ENCODE results near the gene PPP6R2. TPM values are rescaled to one million over a fixed set of nuclear protein-coding genes. Genes with fewer than 3 reads are reported as not detected.

Gene PPP6R2
- total and polyA plus RNA-seq, 2 experiments from 2014 or later: 41.4 to 88.4 TPM

- TF ChIP-seq, protein P1, sequence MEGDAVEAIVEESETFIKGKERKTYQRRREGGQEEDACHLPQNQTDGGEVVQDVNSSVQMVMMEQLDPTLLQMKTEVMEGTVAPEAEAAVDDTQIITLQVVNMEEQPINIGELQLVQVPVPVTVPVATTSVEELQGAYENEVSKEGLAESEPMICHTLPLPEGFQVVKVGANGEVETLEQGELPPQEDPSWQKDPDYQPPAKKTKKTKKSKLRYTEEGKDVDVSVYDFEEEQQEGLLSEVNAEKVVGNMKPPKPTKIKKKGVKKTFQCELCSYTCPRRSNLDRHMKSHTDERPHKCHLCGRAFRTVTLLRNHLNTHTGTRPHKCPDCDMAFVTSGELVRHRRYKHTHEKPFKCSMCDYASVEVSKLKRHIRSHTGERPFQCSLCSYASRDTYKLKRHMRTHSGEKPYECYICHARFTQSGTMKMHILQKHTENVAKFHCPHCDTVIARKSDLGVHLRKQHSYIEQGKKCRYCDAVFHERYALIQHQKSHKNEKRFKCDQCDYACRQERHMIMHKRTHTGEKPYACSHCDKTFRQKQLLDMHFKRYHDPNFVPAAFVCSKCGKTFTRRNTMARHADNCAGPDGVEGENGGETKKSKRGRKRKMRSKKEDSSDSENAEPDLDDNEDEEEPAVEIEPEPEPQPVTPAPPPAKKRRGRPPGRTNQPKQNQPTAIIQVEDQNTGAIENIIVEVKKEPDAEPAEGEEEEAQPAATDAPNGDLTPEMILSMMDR (IDR thresholded peaks at IDR 0.05; ENCODE audit: low read depth, low read length): no peak
- H3K4me1 ChIP-seq (ENCODE audit: low read depth): no peaks in the 10 kb centered on the region
Measured at GRCh38 chr22:50467341-50467740, 124.2 kb downstream of the PPP6R2 start.

GRCh38 chr22:50467773-50468440, 124.8 kb downstream of the PPP6R2 start:
- no peaks in the 10 kb centered on the region for H3K9me3 ChIP-seq (ENCODE audit: low read depth)
- no peak for DNase-seq (ENCODE audit: low read depth in 1 of 2, low spot score in 1 of 2)
- H3K4me1 ChIP-seq (ENCODE audit: low read depth): no peaks in the 10 kb centered on the region
- no peak overlapping the region for H3K27ac ChIP-seq
- TF ChIP-seq, protein P1 (IDR thresholded peaks at IDR 0.05; ENCODE audit: low read depth, low read length): no peak
- H3K27me3 ChIP-seq: no peaks in the 10 kb centered on the region
- H3K4me3 ChIP-seq: no peak overlapping the region
- peaks cover 38% of the 10 kb centered on the region for H3K36me3 ChIP-seq

More at GRCh38 chr22:50467341-50467740, 124.2 kb downstream of the PPP6R2 start:
- Histone ChIP-seq H3K36me3 (peaks cover 43% of the 10 kb centered on the region), H3K27ac (no peak overlapping the region), H3K4me3 (no peak overlapping the region), H3K9me3 (ENCODE audit: low read depth) (no peaks in the 10 kb centered on the region), H3K27me3 (no peaks in the 10 kb centered on the region)
- DNase-seq (ENCODE audit: low read depth in 1 of 2, low spot score in 1 of 2): no peak

- Histone ChIP-seq H3K9me3 (ENCODE audit: low read depth) (no peaks in the 10 kb centered on the region), H3K27me3 (no peaks in the 10 kb centered on the region), H3K36me3 (peaks cover 31% of the 10 kb centered on the region), H3K4me1 (ENCODE audit: low read depth) (no peaks in the 10 kb centered on the region), H3K27ac (no peak overlapping the region), H3K4me3 (no peak overlapping the region)
- DNase-seq (ENCODE audit: low read depth in 1 of 2, low spot score in 1 of 2): no peak
- TF ChIP-seq, protein P1 (IDR thresholded peaks at IDR 0.05; ENCODE audit: low read depth, low read length): no peak
Measured at GRCh38 chr22:50468626-50469025, 125.5 kb downstream of the PPP6R2 start.

- TF ChIP-seq, protein P1 (IDR thresholded peaks at IDR 0.05; ENCODE audit: low read depth, low read length): no peak
- DNase-seq (ENCODE audit: low read depth in 1 of 2, low spot score in 1 of 2): peak in 1 of 2 donors; percentile 39
Measured at GRCh38 chr22:50469377-50470305, 126.5 kb downstream of the PPP6R2 start.

GRCh38 chr22:50470491-50470890, 127.4 kb downstream of the PPP6R2 start:
- Histone ChIP-seq H3K27ac (no peak overlapping the region), H3K36me3 (peaks cover 17% of the 10 kb centered on the region)

More at GRCh38 chr22:50469377-50470305, 126.5 kb downstream of the PPP6R2 start:
- no peaks in the 10 kb centered on the region for H3K4me1 ChIP-seq (ENCODE audit: low read depth)
- peaks cover 25% of the 10 kb centered on the region for H3K36me3 ChIP-seq
- H3K4me3 ChIP-seq: no peak overlapping the region
- no peaks in the 10 kb centered on the region for H3K9me3 ChIP-seq (ENCODE audit: low read depth)
- H3K27me3 ChIP-seq: no peaks in the 10 kb centered on the region
- H3K27ac ChIP-seq: no peak overlapping the region

More at GRCh38 chr22:50470491-50470890, 127.4 kb downstream of the PPP6R2 start:
- H3K9me3 ChIP-seq (ENCODE audit: low read depth): no peaks in the 10 kb centered on the region
- DNase-seq (ENCODE audit: low read depth in 1 of 2, low spot score in 1 of 2): no peak
- no peaks in the 10 kb centered on the region for H3K27me3 ChIP-seq
- TF ChIP-seq, protein P1 (IDR thresholded peaks at IDR 0.05; ENCODE audit: low read depth, low read length): no peak
- H3K4me1 ChIP-seq (ENCODE audit: low read depth): no peaks in the 10 kb centered on the region
- no peak overlapping the region for H3K4me3 ChIP-seq
